ENCODE results near the gene CCDC7. TPM values are rescaled to one million over a fixed set of nuclear protein-coding genes. Genes with fewer than 3 reads are reported as not detected.
"Not testable (repeated sequence)": the region's sequence is repeated elsewhere in the genome, so short reads cannot be mapped to it uniquely, and the experiment has no call there.

CCDC7 gene
- total RNA-seq, 1 donor from 2014 or later = 12.6 TPM

- no peaks in the 10 kb centered on the region for H3K27me3 Mint-ChIP-seq (ENCODE audit: unreplicated experiment)
- H3K4me1 Mint-ChIP-seq (ENCODE audit: unreplicated experiment) = peaks cover 8% of the 10 kb centered on the region
- H3K4me3 Mint-ChIP-seq (ENCODE audit: unreplicated experiment) = no peak overlapping the region
- no peak for TF ChIP-seq CTCF (IDR thresholded peaks at IDR 0.05)
- DNase-seq (ENCODE audit: extremely low spot score, unreplicated experiment) = no peak
- no peak overlapping the region for H3K27ac Mint-ChIP-seq (ENCODE audit: unreplicated experiment)
- H3K9me3 Mint-ChIP-seq (ENCODE audit: unreplicated experiment) = no peaks in the 10 kb centered on the region
- no peaks in the 10 kb centered on the region for H3K36me3 Mint-ChIP-seq (ENCODE audit: unreplicated experiment)
These were observed 443.8 kb downstream of the CCDC7 start for GRCh38 chr10:32889631-32890212.

- no peak overlapping the region for H3K4me3 Mint-ChIP-seq (ENCODE audit: unreplicated experiment)
- H3K36me3 Mint-ChIP-seq (ENCODE audit: unreplicated experiment) = peaks cover 7% of the 10 kb centered on the region
- no peak for TF ChIP-seq CTCF (IDR thresholded peaks at IDR 0.05)
- H3K9me3 Mint-ChIP-seq (ENCODE audit: unreplicated experiment) = no peaks in the 10 kb centered on the region
- no peaks in the 10 kb centered on the region for H3K27me3 Mint-ChIP-seq (ENCODE audit: unreplicated experiment)
- H3K27ac Mint-ChIP-seq (ENCODE audit: unreplicated experiment) = no peak overlapping the region
- DNase-seq (ENCODE audit: extremely low spot score, unreplicated experiment) = no peak
- H3K4me1 Mint-ChIP-seq (ENCODE audit: unreplicated experiment) = peaks cover 8% of the 10 kb centered on the region
These were observed 444.5 kb downstream of the CCDC7 start for GRCh38 chr10:32890444-32890843.

- no peak overlapping the region for H3K27ac Mint-ChIP-seq (ENCODE audit: unreplicated experiment)
- no peaks in the 10 kb centered on the region for H3K9me3 Mint-ChIP-seq (ENCODE audit: unreplicated experiment)
- DNase-seq (ENCODE audit: extremely low spot score, unreplicated experiment) = no peak
- H3K4me1 Mint-ChIP-seq (ENCODE audit: unreplicated experiment) = peaks cover 8% of the 10 kb centered on the region
- no peak overlapping the region for H3K4me3 Mint-ChIP-seq (ENCODE audit: unreplicated experiment)
- H3K36me3 Mint-ChIP-seq (ENCODE audit: unreplicated experiment) = peaks cover 12% of the 10 kb centered on the region
- no peaks in the 10 kb centered on the region for H3K27me3 Mint-ChIP-seq (ENCODE audit: unreplicated experiment)
- TF ChIP-seq CTCF (IDR thresholded peaks at IDR 0.05) = no peak
These were observed 445.3 kb downstream of the CCDC7 start for GRCh38 chr10:32891261-32891660.

- Mint-ChIP-seq H3K27ac (ENCODE audit: unreplicated experiment) (no peak overlapping the region), H3K9me3 (ENCODE audit: unreplicated experiment) (no peaks in the 10 kb centered on the region), H3K4me1 (ENCODE audit: unreplicated experiment) (peaks cover 8% of the 10 kb centered on the region), H3K4me3 (ENCODE audit: unreplicated experiment) (no peak overlapping the region), H3K27me3 (ENCODE audit: unreplicated experiment) (no peaks in the 10 kb centered on the region), H3K36me3 (ENCODE audit: unreplicated experiment) (peaks cover 31% of the 10 kb centered on the region)
- no peak for TF ChIP-seq CTCF (IDR thresholded peaks at IDR 0.05)
- no peak for DNase-seq (ENCODE audit: extremely low spot score, unreplicated experiment)
These were observed 447.5 kb downstream of the CCDC7 start for GRCh38 chr10:32893434-32893833.

- Mint-ChIP-seq H3K36me3 (ENCODE audit: unreplicated experiment) (peaks cover 36% of the 10 kb centered on the region), H3K4me3 (ENCODE audit: unreplicated experiment) (no peak overlapping the region), H3K9me3 (ENCODE audit: unreplicated experiment) (no peaks in the 10 kb centered on the region), H3K27me3 (ENCODE audit: unreplicated experiment) (no peaks in the 10 kb centered on the region), H3K27ac (ENCODE audit: unreplicated experiment) (no peak overlapping the region), H3K4me1 (ENCODE audit: unreplicated experiment) (peaks cover 8% of the 10 kb centered on the region)
- no peak for TF ChIP-seq CTCF (IDR thresholded peaks at IDR 0.05)
- DNase-seq (ENCODE audit: extremely low spot score, unreplicated experiment) = no peak
These were observed 448.1 kb downstream of the CCDC7 start for GRCh38 chr10:32893916-32894664.

GRCh38 chr10:32895200-32895968 is 449.4 kb downstream of the CCDC7 start:
- not testable (repeated sequence) for H3K4me1 Mint-ChIP-seq (ENCODE audit: unreplicated experiment); DNase-seq (ENCODE audit: extremely low spot score, unreplicated experiment); H3K9me3 Mint-ChIP-seq (ENCODE audit: unreplicated experiment); H3K27me3 Mint-ChIP-seq (ENCODE audit: unreplicated experiment); H3K4me3 Mint-ChIP-seq (ENCODE audit: unreplicated experiment); H3K27ac Mint-ChIP-seq (ENCODE audit: unreplicated experiment)
- H3K36me3 Mint-ChIP-seq (ENCODE audit: unreplicated experiment) = peaks cover 44% of the 10 kb centered on the region
